ENCODE results near the gene THSD7A.

The THSD7A gene, protein sequence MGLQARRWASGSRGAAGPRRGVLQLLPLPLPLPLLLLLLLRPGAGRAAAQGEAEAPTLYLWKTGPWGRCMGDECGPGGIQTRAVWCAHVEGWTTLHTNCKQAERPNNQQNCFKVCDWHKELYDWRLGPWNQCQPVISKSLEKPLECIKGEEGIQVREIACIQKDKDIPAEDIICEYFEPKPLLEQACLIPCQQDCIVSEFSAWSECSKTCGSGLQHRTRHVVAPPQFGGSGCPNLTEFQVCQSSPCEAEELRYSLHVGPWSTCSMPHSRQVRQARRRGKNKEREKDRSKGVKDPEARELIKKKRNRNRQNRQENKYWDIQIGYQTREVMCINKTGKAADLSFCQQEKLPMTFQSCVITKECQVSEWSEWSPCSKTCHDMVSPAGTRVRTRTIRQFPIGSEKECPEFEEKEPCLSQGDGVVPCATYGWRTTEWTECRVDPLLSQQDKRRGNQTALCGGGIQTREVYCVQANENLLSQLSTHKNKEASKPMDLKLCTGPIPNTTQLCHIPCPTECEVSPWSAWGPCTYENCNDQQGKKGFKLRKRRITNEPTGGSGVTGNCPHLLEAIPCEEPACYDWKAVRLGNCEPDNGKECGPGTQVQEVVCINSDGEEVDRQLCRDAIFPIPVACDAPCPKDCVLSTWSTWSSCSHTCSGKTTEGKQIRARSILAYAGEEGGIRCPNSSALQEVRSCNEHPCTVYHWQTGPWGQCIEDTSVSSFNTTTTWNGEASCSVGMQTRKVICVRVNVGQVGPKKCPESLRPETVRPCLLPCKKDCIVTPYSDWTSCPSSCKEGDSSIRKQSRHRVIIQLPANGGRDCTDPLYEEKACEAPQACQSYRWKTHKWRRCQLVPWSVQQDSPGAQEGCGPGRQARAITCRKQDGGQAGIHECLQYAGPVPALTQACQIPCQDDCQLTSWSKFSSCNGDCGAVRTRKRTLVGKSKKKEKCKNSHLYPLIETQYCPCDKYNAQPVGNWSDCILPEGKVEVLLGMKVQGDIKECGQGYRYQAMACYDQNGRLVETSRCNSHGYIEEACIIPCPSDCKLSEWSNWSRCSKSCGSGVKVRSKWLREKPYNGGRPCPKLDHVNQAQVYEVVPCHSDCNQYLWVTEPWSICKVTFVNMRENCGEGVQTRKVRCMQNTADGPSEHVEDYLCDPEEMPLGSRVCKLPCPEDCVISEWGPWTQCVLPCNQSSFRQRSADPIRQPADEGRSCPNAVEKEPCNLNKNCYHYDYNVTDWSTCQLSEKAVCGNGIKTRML (N-terminal part only)

DNA sequence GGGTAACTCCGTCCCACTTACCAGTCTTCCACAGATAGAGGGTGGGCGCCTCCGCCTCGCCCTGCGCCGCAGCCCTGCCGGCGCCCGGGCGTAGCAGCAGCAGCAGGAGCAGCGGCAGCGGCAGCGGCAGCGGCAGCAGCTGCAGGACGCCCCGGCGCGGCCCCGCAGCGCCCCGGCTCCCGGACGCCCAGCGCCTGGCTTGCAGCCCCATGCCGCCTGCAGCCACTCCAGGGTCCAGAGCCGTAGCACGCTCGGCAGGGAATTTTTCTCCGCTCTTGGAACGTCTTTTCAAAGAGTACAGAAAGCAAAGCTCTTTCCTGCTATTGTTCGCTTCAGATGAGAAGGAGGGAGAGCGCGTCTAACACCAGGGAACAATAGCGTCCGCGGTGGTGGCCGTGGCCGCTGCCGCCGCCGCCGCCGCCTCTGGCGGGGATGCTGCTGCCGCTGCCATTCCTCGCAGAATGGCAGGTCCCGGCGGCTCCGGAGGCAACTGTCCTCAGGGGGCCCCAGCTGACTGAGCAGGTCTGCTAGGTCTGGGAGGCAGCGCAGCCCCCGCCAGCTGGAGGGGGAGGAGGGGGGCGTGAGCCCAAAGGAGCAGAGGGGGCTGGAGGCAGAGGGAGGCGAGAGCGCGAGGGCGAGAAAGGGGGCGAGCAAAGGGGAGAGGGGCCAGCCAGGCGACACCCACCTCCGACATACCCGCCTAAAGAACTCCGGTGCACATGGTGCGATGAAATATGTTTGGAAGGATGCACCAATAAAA lies at the start of gene THSD7A:
Gene THSD7A, minus strand, starts transcription at position 463 of the 760 bp plus-strand sequence. Its CDS starts 252 bp downstream, at position 211.
- no peak for DNase-seq

DNA sequence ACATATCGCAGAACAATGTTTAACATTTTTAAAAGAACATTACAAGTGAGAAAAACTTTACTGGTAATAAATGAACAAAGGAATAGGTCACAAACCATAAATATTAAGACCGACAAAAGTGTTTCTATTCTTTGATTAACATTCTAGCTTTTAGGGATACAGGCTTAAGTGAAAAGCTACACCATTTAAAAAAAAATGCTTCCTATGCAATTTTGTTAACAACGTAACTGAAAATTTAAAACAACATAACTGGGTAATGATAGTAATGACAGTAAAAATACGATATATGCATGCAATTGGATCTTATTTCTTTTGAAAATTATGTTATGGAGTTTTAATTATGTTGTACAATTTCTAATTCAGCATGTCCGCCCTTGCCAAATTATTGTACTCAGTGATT lies 49.7 kb upstream of the THSD7A start:
- DNase-seq = no peak

DNA sequence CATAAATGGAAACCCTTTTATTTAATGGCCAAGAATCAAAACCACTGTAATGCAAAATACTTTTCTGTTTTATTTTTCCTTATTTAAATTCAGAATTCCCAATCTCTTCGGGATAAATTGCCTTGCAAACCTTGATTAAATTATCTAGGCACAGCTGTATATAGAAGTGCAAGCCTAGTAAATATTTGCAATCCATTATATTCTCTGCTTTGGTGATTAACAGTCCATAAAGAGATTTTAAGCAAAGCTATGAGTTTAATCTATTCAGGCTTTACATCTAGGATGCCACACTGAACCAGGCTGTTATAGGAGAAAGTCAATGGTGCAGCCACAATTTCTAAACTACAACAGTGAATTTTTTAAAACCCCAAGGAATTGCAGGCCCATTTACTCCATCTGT lies 43.6 kb upstream of the THSD7A start:
- no peak for DNase-seq

DNA sequence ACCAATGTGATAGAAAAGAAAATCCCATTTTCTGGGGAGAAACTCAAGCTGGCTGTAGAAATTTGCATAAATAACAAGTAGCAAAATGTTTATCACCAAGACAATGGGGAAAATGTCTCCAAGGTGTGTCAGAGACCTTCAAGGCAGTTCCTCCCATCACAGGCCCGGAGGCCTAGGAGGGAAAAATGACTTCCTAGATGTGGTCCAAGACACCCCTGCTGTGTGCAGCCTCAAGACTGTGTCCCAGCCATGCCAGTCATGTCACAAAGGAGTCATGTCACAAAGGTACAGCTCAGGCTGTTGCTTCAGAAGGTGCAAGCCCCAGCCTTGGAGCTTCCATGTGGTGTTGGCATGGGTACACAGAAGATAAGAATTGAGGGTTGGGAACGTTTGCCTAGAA lies 33.7 kb upstream of the THSD7A start:
- no peak for DNase-seq

DNA sequence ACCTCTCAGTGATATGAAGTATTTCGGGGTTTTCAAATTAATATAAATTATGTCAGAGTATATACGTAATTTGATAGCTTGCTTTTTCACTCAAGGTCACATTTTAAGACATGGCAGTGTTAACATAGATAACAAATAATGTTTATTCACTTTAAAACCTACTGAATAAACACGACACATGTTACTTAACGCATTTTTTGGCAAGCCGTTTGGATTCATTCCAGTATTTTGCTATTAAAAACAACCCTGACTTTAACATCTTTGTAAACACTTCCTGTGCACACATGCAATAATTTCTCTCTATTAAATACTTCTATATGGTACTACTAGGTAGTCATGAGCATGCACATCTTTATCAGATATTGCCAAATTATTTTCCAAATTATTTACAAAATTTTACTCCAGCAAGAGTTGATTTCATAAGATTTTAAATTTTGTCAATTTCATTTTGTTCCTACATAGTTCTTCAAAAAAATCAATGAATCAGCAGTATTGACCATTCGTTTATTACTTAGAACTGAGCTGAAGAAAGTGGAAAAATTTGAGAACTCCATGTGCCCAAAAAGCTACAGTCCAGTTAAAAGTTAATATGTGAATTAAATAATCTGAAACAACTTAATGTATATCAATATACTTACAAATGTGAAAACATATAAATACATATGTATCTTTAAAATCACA lies 26.8 kb upstream of the THSD7A start:
- no peak for DNase-seq

DNA sequence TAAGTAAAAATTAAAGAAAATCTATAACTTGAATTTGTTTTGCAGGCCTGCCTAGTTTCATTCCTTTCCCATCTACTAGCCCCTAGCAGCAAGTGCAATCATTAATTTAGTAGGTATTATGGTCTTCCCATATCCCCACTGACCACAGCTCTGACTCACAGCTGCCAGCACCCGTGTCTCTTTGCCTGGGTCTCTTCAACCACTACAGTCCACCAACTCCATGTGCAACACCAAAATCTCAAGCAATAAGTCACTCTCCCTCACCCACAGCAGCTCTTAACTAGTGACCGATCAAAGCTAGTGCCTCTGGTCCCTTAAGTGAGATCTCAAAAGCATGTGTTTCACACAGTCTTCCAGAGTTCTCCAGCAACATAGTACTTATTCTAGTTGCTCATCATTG lies 26.0 kb upstream of the THSD7A start:
- no peak for DNase-seq

DNA sequence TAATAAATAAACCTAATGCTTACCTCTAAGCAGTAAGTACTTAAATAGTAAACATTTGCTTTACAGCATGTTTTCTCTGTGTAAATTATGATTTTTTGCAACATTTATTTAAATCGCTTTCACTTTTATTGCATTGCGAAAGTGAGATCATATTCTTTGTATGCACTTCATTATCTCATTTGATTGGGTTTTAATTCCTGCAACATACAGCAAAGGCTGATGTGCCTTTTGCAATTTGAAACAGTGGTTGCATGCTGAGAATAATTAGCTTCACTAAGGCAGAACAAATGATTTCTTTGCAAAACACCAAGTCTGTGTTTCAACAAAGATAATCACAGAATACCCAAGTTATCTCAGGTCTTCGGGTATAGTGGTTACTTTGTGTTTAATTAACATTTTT lies 16.3 kb upstream of the THSD7A start:
- no peak for DNase-seq

DNA sequence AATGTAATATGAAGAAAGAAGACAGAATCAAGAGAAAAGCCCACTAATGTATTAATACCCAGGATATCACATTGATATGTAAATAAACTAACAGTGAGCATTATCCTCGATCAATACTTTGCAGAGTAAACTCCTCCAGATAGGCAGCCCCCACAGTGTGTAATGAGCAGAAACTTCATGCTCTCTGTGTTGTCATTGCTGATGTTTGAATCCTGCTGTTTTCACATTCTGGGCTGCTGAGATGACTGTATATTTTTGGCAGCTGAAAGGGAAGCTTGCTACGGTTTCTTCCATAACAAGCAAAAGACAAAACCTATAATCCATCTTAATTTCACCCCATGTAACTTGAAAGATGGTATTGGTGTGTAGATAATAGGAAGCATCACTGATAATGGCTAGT lies 15.3 kb upstream of the THSD7A start:
- DNase-seq = no peak

DNA sequence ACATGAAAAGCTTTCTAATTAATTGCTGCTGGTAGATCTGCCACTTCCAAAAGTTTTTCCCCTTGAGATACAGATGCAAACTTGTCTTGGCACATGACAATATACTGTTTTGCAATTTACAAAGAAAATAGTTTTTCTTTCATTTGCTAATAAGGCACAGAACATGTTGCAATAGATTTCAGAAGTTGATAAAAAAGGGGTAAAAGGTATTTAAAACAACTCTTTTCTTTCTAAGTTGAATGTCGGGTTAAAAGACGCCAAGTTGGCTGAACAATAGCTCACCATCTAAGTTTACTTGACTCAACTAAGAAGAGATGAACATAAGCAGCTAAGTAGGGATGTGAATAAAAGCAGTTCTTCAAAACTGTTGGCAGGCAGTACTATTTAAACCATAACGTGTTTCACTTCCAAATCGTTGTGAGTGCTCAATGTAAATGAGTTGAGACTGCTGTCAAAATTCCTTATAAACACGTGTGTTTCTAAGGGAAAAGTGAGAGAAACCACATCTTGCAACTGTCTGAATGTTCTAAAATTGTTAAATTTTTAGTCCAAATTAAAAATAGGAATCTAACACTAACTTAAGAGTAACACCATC lies 14.5 kb upstream of the THSD7A start:
- DNase-seq = no peak

DNA sequence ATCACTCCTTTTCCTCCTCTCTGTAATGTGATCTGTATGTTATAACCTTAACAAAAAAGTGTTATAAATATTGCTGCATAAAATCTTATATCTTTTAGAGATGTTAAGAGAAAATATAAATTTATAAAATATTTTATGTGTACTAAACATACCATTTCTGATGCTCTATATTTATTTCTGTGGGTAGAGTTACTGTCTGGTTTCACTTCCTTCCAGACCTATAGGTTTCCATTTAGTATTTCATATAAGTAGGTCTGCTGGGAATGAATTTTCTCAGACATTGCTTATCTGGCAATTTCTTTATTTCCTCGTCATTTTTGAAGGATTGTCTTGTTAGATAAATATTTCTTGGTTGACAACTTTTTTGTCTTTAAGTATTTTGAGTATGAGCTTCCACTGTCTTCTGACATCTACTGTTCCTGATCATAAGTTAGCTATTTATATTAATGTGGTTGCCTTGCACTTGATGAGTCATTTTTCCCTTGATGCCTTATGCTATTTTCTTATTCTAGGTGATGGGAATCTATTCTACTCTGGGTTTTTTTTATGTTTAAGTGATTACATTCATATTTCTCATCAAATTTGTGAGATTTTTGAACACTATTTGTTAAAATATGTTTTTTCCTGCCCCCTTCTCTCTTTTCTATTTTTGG lies 11.2 kb upstream of the THSD7A start:
- no peak for DNase-seq

DNA sequence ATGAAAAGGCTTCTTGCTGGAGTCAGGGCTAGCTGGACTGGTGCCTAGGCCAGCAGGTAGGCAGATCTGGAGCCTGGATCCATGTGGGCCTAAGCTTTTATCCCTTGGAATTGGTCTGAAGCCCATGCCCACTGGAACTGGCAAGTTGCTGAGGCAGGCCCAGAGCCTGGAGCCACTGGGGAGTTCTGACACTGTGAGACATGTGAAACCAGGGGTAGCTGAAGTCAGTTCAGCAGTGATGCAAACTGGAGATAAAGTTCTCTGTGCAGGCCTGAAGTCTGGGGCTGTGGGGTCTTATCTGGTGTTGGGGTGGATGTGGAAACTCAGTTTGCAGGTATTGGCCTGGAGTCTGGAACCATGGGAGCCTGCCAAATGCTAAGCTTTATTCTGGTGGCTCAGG lies 9.7 kb upstream of the THSD7A start:
- DNase-seq = no peak

DNA sequence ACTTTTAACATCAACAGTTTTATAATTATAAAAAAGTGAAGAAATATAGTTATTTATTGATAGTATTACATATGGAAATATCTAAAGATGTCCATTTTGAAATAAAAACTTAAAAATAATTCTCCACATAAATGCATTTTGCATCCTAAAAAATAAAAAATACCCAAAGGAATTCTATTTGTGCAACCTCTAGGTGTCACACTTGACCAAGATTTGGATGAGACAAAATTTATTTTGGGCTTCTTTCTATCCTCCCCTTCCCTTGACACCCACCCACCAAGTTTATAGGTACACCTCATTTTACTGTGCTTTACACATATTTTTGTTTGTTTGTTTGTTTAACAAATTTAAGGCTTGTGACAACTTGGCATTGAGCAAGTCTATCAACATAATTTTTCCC lies 3.3 kb upstream of the THSD7A start:
- no peak for DNase-seq

DNA sequence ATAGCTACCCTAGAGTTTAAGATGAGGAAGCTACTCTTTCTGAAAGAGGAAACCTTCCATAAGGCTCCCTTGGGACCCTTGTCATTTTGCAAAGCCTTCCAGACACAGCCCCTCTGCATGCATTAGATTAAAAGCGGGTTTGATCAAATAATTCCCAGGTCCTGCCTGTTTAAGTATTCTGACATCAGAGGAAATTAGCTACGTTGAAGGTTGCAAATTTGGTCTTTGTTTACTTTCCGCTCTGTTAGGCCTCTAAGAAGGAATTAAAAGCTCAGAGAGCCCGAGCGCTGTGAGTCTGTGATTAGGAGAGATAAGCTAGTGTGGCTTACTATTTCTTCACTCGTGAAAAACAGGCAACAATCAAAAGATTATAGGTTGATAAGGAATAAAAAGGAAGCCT lies 1.4 kb upstream of the THSD7A start:
- no peak for DNase-seq

DNA sequence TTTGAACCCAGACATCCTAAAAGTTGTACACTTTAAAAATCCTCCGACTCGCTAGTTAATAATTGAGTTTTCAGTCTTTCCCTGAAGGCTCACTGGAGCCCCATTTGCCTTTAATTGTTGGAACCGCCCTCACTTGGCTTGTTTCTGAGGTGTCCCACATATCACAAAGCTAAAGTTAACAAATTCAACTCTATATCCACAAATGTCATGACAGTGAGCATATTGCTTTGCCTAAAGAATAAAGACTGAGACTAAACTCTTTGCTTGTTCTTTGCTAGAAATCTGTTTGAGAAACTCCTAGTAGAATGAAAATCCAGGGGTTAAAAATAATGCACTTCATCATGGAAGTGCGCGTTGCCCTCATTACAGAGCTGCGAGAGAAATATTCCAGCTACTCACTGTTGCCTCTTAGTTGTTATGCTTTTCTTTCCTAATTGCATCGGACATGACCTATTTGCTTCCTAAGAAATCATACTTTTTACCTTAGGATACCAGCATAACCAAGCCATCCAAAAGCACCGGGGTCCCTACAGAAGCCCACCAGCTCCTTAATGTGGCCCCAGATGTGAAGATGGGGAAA lies 752 bp downstream of the THSD7A start:
- no peak for DNase-seq

DNA sequence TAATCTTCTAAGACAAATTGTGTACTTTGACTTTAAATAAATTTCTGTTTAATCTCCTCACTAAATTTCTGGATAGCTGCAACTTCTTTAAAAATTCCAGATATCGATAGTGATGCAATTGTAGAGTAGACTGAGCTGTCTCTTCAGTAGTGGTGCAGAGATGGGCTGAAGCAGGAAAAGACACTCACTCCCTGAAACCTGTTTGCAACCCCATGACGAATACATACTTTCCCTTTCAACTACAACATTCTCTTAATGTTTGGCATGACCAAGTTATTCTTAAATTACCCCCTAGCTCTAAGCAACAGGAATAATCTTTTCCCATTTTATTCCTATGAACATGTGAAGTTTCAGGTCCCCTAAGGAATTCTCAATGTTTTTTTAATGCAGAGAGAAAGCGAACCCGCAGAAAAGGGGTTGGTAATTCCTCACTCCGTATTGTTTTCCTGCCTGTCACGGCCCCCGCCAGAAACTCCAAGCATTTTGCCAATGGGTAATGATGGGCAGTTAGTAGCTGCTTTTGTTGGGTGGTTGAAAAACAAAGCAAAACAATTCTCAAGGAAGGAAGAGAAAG lies 1.3 kb downstream of the THSD7A start:
- no peak for DNase-seq

DNA sequence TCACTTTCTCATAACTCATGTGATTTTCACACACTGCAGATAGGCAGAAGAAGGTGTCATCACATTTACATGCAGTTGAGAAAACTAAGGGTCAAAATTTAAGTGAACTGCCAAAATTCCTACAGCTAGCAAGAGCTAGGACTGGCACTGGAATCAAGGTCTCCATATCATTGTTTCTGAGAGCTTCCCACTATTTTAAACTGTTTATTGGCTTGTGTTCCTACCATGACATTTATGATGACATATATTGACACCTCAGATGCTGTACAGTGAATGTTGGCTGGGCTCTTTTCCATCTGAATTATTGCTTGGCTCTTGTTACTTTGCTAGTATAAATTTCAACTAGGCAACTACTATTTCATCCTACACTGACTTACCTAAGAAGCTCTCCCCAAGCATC lies 2.0 kb downstream of the THSD7A start:
- no peak for DNase-seq

DNA sequence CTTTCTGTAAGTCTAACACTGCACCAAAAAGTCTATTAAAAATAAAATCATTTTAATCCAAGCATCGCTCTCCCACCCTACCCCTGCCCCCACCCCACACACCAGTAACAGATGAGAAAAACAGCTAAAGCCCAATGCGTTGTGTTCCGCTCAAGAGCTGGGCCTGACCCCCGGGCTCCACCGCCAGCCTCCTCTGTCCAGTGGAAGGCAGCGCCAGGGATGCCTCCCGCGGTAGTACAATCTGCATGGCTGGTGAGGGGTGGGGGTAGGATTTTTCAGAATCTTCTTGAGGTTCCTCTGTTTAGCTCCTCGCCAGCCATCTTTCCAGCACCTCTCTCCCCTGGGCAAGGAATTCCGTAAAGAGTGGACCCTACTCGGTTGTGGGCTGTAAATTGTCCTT lies 12.1 kb downstream of the THSD7A start:
- no peak for DNase-seq

DNA sequence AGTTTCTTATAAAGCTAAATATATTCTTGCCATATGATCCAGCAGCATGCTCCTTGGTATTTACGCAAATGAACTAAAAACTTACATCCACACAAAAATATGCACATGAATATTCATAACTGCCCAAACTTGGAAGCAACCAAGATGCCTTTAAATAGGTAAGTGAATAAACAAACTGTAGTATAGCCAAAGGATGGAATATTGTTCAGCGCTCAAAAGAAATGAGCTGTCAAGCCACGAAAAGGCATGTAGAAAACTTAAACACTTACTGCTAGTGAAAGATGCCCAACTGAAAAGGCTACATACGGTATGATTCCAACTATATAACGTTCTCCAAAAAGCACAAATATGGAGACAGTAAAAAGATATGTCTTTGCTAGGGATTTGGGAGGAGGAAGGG lies 12.7 kb downstream of the THSD7A start:
- DNase-seq = no peak

DNA sequence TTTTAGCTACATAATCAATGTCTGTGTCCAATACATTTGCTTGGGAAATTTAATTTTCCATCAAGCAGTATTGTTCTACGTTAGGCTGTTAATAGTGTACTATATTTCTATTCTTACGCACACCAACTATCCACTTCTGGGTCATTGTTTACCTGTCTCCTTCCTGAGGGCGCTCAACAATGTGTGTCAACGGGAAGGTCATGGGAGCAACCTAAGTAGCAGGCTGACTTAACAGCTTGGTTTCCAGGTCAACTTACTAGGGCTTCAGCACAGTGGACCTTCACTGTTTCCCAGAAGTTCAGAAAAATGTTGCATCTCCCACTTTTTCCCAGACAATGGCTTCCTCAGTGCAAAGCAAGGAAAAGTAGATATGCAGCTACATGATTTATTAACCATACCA lies 13.7 kb downstream of the THSD7A start:
- no peak for DNase-seq

DNA sequence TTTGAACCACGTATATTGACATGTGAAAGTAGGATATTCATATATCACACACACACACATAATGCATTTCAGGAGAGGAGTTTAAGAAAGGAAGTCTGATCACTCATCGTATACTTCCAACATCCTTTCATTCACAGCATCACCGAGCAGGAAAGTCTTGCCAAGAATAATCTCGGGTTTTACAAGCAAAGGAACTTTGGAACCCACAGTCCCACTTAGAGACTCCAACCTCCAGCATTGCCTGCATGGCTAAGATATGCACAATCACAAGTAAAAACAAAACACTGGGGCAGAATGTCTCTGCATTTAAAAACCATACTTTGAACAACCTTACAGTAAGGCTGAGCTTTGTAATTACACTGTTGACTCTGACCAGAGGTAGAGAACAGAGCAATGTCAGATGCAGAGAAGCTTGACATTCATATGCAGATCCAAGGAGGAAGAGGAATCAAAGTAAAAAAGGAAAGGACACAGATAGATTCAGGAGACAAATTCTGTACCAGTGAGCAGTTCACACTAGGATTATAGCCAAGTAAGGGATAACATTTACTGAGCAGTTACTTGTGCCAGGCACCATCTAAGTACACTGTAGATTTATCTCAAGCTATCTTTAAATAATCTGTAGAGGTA lies 14.8 kb downstream of the THSD7A start:
- DNase-seq = no peak
